SIG-M5 treated with dmso at 0.1 percent for 504 hours (cell line): ENCODE data around the gene HSPA1B.
A peak's percentile ranks its signal among the peaks of the same experiment; 100 is the strongest.
"Not testable (repeated sequence)": the region's sequence is repeated elsewhere in the genome, so short reads cannot be mapped to it uniquely, and the experiment has no call there.

ENCODE experiments used
- DNase-seq: peaks from one replicate; lab custom pipeline; 2025; ENCODE audit not compliant: unreplicated experiment; lab: John Stamatoyannopoulos, UW

HSPA1B gene

GRCh38 chr6:31857774-31858173 lies 30.2 kb downstream of the HSPA1B start:
- DNase-seq, result not testable (repeated sequence)

GRCh38 chr6:31858707-31859106 lies 31.2 kb downstream of the HSPA1B start:
- no peak for DNase-seq

GRCh38 chr6:31859923-31860322 lies 32.4 kb downstream of the HSPA1B start:
- no peak for DNase-seq

DNA sequence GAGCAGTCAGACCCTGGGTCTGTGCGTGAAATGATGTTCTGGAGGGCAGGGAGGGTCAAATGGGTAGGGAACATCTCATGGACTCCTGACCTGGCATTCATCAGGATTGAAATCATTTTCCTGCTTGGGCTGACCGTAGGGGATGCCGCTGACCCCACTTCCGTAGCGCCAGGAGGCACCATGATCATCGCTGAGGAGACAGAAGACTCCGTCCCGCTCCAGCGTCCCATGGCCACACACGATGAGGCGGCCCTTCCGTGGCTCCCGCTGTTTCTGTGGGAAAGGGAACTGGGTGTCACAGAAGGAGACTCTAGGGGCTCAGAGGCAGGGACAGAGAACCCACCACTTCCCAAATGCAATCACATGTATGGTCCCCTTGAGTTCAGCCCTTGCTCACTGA lies 32.8 kb downstream of the HSPA1B start:
- DNase-seq, result no peak

DNA sequence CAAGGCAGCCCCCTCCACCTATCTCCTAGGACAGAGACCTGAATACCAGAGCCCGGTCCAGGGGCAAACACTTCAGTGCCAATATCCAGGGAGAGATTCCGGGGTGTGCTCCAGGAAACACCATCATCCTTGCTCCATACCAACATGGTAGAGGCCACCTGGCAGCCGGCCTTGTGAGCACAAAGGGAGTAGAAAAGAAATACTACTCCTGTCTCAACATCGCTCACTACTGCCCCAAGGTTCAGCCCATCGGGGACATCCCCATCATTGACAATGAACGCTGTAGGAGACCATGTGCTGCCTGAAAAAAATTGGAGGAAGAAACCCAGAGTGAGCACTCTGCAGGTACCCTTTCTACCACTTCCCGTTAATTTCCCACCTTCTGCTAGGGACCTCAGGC lies 33.6 kb downstream of the HSPA1B start:
- DNase-seq, result no peak

DNA sequence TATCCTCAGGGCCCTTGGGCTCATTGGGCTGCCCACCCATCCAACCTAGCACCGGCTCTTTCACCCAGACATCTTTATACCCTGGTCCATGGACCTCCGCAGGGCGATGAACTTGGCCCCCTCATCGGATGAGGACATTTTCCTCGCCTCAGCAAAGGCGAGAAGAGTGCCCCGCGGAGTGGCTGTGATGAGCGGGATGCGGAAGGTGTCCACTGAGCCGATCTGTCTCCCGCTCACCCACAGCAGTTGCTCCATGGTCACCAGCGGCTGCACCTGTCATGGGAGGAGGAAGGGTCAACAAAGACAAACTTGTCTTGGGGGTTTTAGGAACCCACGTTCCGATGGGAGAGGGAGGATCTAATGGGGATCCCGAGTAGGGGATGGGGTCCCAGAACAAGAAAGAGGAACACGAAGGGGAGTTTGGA lies 34.4 kb downstream of the HSPA1B start:
- no peak for DNase-seq

- peak; percentile 100 for DNase-seq
These were observed 35.1 kb downstream of the HSPA1B start, which contains the start of gene NEU1 for GRCh38 chr6:31862344-31863235. Gene NEU1 (minus strand): TSS chr6:31862821. CDS start chr6:31862776, 45 bp downstream.

DNA sequence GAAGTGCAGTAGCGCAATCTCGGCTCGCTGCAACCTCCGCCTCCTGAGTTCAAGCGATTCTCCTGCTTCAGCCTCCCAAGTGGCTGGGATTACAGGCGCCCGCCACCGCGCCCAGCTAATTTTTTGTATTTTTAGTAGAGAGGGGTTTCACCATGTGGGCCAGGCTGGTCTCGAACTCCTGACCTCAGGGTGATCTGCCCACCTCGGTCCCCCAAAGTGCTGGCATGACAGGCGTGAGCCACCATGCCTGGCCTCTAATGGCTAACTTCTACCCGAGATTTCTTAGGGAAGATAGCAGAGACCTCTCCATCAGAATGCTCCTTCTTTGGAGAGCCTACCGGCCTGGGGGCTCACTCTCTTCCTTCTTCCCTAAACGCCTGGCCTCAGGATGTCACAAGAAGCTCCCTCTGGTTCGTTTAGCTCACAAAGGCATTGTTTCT lies 36.6 kb downstream of the HSPA1B start:
- DNase-seq, result not testable (repeated sequence)

DNA sequence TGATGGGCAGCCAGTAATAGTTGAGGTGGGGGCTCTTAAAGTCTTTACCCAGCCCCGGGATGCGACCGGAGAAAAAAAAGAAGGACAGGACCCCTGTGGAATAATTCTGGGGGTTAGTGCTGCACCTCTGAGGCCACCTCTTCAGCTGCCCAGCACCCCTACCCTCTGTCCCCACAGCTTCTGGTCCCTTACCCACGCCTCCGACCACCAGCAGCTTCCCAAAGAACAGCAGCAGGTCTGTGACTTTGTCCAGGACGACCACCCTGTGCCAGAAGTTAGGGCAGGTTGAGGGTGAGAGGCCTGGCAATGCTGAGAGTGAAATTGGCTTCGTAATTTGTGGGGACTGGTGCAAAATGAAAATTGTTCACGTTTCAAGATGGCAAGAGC lies 37.3 kb downstream of the HSPA1B start:
- no peak for DNase-seq

GRCh38 chr6:31865205-31866118 lies 37.9 kb downstream of the HSPA1B start:
- no peak for DNase-seq

DNA sequence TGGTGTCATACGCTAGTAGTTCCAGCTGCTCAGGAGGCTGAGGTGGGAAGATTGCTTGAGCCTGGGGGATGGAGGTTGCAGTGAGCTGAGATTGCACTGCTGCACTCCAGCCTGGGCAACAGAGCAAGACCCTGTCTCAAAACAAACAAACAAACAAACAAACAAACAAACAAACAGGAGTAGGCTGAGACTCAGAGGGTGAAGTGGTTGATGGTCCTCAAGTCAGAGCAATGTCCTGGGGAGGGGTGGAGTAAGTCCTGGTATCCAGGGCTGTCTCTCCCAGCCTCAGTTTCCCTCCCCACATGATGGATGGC lies 41.1 kb downstream of the HSPA1B start:
- not testable (repeated sequence) for DNase-seq

- no peak for DNase-seq
These were observed 41.8 kb downstream of the HSPA1B start for GRCh38 chr6:31869343-31869742.

DNA sequence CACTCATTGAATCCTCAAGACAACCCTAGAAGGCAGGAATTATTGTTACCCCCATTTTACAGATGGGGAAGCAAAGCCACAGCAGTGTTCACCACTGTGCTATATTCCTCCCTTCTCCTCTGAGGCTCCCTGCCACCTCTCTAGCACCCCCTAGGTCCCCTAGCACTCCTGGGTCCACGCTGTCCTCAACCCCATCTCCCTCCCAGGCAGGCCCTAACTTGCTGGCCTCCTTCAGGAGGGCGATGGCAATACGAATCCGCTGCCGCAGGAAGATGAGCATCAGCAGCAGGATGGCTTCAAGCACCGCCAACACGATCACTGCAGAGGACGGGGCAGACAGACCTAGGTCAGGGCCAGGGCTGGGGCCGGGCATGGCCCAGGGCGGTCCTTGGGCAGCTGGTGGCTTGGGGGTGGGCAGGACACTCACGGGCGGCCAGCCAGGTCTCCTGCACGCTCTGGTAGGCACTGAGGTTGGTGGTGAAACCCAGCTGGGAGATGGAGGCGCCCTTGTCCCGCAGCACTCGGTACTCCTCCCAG lies 42.9 kb downstream of the HSPA1B start:
- no peak for DNase-seq

DNA sequence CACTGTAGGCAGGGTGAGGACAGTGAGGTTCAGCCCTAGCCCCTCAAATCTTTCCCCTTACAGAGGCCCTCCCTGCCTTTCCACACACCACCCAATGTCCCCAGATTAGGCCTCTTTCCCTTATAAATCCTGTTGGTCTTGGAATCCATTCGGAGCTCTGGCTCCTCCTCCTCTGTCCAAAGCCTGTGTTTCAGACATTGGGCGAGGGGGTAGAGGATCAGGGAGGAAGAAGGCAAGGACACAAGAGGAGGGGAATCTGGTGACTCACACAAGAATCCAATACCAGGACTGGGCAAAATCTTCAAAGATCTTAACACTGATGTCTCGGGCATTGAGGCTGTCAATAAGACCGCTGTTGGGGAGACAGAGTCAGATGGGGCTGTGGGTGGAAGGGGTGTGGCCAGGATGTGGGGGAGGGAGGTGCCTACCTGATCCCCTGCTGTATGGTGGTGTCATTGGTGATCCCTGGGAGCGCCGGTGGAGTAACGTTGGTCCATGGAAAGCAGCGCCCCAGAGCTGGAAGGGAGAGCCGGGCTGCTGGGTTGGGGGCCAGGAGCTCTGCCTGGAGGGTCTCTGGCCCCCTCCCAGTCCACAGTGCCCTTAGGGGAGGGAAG lies 43.6 kb downstream of the HSPA1B start:
- no peak for DNase-seq

GRCh38 chr6:31874084-31874670 lies 46.6 kb downstream of the HSPA1B start:
- DNase-seq, result no peak

DNA sequence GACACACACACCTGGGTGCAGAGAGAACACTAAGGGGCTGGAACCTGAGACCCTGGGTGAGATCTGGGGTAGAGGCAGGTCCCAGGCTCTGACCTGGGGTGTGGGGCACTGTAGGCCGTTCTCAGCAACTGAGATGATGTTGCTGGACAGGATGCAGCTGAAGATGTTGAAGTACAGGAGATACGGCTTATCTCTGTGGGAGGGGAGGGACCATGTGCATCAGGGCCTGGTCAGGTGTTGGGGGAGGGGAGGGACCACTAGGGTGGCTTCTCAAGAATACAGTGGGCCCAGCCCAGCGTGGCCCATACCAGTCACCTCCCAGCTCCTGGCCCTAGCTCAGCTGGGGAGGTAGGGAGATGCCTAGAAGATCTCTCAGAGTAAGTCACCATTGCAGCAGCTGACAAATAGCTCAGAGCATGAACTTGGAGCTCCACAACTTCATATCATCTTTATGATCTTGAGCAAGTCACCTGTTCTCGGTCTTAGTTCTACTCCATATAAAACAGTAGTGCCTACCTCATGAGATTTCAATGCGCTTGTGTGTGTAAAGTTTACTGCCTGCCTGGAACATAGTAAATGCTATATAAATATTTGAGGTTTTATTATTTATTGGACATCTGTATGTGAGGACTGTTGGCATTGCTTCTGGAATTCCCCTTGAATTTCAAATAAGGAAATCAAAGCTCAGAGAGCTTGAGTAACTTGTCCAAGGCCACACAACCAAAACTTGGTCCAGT lies 47.5 kb downstream of the HSPA1B start:
- peak; percentile 18 for DNase-seq

DNA sequence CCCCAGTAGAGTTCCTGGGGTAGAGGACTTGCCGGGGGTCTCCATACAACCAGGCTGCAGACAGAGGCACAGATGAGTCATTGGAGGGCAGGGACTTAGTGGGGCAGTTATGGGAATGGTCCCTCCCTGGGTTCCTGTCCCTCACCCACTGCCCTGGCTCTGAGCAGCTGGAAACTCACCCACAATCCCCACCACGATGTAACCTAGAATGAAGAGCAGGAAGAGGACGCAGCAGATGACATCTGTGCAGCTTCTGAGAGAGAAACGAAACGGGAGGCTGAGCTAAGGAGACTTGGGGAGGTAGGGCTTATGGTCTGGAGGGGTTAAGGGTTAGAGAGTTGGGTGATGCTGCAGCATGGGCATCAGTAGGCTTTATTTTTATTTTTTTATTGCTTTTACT lies 48.3 kb downstream of the HSPA1B start:
- no peak for DNase-seq

GRCh38 chr6:31876357-31876756 lies 48.8 kb downstream of the HSPA1B start:
- DNase-seq, result no peak

GRCh38 chr6:31877125-31877650 lies 49.6 kb downstream of the HSPA1B start:
- DNase-seq, result no peak

GRCh38 chr6:31877651-31878161 lies 50.2 kb downstream of the HSPA1B start:
- no peak for DNase-seq
